Right renal pelvis (tissue), 4 donors: ENCODE measurements around the gene KCP. TPM values are rescaled to one million over a fixed set of nuclear protein-coding genes. Genes with fewer than 3 reads are reported as not detected.

Experiments
- DNase-seq, 4 donors: peaks; one replicate each; pipeline ENCODE4 v3.0.0-alpha.2; 2013; ENCODE audit warnings: low read depth in 4 of 4, low spot score in 3 of 4, missing footprints in 1 of 4
- polyA plus RNA-seq, 4 donors: library from polyadenylated mRNA; unstranded; fragments of 120-200 nt; gene quantifications; one replicate each; pipeline ENCODE4 v1.2.1, GENCODE V29; 2013; ENCODE audit not compliant: insufficient read length in 4 of 4

Gene KCP
- polyA plus RNA-seq, 4 donors, result 14.0 to 25.1 (median 20.7) TPM

- no peak for DNase-seq
These were observed 33.9 kb downstream of the KCP start for GRCh38 chr7:128876586-128876977.

- no peak for DNase-seq
These were observed 34.4 kb downstream of the KCP start for GRCh38 chr7:128876127-128876526.

- DNase-seq, result no peak
These were observed 35.0 kb downstream of the KCP start for GRCh38 chr7:128875523-128875948.

GRCh38 chr7:128874140-128875031 is 36.1 kb downstream of the KCP start:
- DNase-seq, result no peak

DNA sequence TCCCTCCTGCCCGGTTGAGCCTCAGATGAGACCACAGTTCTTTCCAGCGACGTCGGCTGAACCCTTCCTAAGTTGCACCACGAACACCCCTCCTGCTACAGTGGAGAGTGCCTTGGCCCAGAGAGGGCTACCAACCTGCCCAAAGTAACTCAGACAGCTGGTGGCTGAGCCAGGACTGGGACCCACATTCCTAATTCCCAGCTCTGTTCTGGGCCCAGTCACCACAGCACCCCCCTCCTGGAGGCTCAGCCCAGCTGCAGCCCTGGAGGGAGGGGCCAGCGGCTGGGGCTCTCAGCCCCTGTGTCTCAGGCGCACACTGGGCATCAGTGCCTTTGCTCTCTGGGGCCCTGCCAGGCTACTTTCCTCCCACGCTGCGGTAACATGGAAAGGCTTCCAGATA is 37.3 kb downstream of the KCP start:
- no peak for DNase-seq

GRCh38 chr7:128872394-128872824 is 38.1 kb downstream of the KCP start:
- no peak for DNase-seq

GRCh38 chr7:128871050-128871449 is 39.5 kb downstream of the KCP start:
- DNase-seq, result no peak

- DNase-seq, result no peak
These were observed 40.6 kb downstream of the KCP start for GRCh38 chr7:128869944-128870285.

DNA sequence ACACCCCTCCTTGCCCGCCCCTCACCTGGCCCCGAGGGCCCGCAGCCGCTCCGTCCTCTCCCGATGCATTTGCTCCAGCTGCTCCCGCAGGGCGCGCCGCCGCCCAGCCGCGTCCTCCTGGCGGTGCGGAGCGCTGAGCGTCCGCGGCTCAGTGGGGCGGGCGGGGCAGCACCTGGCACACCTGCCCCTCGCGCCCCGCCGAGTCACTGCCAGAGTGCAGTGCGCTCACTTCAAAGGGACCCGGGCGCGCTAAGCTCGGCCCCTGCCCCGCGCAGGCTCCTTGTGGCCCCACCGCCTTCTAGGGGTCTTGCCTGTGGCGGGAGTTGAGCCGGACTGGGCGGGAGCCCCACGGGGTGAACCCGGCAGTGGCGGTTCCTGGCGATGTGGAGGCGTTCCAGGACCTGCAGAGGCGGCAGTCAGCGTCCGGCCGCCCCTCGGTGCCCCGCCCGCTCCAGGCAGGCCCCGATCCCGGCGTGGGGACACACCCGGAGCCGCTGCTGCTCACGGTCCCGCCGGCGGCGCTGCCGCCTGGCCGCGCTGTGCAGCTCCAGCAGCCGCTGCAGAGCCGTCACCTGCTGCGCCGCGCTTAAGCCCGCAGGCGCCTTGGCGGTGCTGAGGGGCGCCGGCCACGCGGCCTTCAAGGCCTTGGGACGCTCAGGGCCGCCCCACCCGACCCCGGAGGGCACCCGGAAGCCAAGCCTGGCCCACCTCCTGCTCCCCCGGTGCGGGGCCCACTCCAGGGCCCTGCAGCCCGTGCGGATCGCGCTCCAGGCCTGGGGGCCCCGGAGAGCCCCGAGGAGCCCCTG is 41.2 kb downstream of the KCP start:
- no peak for DNase-seq

GRCh38 chr7:128868624-128869137 is 41.8 kb downstream of the KCP start:
- no peak for DNase-seq

- no peak for DNase-seq
These were observed 42.5 kb downstream of the KCP start for GRCh38 chr7:128867842-128868623.

DNA sequence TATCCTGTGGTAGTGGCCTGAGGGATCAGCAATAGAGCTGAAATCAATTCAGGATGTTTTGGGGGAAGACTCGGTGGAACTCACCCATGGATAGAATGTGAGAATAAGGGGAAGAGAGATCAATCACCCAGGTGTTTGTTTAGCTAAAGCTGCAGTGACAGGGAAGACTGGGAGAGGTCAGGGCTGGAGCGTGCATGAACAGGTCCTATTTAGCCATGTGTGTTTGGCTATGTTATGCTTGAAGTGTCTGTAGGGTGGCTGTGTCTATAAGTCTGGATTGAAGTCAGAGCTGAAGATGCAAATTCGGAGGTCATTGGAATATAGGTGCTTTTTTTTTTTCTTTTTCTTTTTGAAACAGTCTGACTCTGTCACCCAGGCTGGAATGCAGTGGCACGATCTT is 43.3 kb downstream of the KCP start:
- DNase-seq, result no peak

GRCh38 chr7:128865996-128866877 is 44.3 kb downstream of the KCP start:
- no peak for DNase-seq

GRCh38 chr7:128865303-128865702 is 45.2 kb downstream of the KCP start:
- DNase-seq, result no peak

- DNase-seq, result peak in 1 of 4 donors; percentile 38
These were observed 47.0 kb downstream of the KCP start for GRCh38 chr7:128863433-128863989.

DNA sequence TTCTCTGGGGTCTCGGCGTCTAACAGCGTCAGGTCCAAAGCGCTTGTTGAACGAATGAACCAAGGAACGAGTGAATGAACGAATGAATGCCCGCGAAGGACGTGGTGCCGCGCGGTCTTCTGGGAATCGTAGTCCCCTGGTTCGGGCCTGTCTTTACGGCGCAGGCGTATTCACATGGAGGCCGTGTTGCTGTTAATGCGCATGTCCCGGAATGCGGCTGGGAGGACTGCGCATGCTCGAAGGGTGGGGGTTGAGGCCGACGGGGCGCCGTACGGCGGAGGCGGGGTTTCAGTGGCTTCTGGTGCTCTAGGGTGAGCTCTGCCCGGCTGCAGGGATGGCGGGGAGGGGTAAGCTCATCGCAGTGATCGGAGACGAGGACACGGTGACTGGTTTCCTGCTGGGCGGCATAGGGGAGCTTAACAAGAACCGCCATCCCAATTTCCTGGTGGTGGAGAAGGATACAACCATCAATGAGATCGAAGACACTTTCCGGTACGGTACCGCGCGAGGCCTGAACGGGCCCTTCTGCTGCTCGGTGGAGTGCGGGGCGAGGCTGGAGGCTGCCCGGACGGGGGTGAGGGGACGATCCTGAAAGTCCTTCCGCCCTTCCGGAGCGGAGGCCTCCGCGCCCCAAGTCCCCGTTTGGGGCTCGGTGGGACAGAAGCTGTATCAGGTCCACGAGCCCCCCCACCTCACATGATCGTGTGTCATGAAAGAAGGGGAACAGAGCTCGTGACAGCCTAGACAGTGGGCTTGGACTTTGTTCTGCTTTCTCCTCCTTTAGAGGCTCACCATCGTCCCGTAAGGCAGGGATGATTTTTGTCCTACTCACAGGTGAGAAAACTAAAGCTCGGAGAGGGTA is 47.7 kb downstream of the KCP start, which contains the start of gene ATP6V1F:
Gene ATP6V1F (plus strand): TSS at position 286 of the 862 bp plus-strand sequence. CDS start 49 bp downstream, at position 335.
- DNase-seq, result peak; percentile 95 to 99 (median 96)

GRCh38 chr7:128861957-128862570 is 48.4 kb downstream of the KCP start:
- no peak for DNase-seq
